ENCODE data around the gene GABBR2.

The GABBR2 gene

DNA sequence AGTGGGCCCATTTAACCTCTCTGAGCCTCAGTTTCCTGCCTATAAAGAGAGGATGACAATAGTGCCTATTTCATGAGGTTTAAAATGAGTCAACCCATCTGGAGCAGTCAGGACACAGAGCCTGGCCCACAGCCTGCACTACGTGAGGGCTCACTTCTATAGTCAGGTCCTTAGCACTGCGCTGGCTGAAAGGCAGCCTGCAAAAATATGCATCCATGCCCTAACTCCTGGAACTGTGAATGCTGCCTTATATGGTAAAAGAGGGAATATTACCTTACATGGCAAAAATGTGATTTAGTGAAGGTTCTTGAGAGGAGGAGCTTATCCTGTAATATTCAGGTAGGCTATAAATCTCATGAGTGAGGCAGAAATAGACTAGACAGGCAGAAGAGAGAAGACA is 98.5 kb downstream of the GABBR2 start:
- H4K20me1 ChIP-seq (ENCODE audit: insufficient read depth, low read length), result no peaks in the 10 kb centered on the region

DNA sequence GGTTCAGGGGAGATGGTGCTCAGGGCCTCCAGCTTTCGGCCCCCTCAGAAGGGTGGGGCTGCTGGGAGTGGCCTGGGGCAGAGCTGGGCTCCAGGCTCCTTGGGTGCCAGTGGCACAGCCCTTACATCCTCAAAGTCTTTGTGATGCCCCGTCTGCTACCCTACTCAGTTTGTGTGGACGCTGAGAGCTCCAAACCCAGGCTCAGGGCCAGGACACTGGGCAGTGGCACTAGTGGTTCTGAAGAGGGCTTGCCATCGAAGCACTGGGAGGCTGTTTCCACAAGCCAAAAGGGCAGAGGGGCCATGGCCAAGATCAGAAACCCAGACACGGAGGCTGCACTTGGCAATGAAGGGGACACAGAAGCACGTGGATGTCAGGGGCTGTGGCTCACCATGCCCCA is 99.1 kb downstream of the GABBR2 start:
- no peaks in the 10 kb centered on the region for H3K9me3 ChIP-seq (ENCODE audit: insufficient read depth, low read length)
- no peaks in the 10 kb centered on the region for H3K36me3 ChIP-seq (replicated peaks; ENCODE audit: low read depth, low read length)
- no peaks in the 10 kb centered on the region for H4K20me1 ChIP-seq (ENCODE audit: insufficient read depth, low read length)
- TF ChIP-seq, protein P1, sequence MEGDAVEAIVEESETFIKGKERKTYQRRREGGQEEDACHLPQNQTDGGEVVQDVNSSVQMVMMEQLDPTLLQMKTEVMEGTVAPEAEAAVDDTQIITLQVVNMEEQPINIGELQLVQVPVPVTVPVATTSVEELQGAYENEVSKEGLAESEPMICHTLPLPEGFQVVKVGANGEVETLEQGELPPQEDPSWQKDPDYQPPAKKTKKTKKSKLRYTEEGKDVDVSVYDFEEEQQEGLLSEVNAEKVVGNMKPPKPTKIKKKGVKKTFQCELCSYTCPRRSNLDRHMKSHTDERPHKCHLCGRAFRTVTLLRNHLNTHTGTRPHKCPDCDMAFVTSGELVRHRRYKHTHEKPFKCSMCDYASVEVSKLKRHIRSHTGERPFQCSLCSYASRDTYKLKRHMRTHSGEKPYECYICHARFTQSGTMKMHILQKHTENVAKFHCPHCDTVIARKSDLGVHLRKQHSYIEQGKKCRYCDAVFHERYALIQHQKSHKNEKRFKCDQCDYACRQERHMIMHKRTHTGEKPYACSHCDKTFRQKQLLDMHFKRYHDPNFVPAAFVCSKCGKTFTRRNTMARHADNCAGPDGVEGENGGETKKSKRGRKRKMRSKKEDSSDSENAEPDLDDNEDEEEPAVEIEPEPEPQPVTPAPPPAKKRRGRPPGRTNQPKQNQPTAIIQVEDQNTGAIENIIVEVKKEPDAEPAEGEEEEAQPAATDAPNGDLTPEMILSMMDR (IDR thresholded peaks at IDR 0.05; ENCODE audit: low read depth, low read length), result no peak
- no peak for TF ChIP-seq EZH2phosphoT487 (IDR thresholded peaks at IDR 0.05; ENCODE audit: low read depth)
- peaks cover 18% of the 10 kb centered on the region for H3K27me3 ChIP-seq (ENCODE audit: low read depth, low read length)
- H3K4me3 ChIP-seq (ENCODE audit: low read length), result no peak overlapping the region
- no peak overlapping the region for H2AFZ ChIP-seq (ENCODE audit: low read depth, low read length)
- H3K9ac ChIP-seq (ENCODE audit: low read length), result no peak overlapping the region
- no peak overlapping the region for H3K4me2 ChIP-seq (ENCODE audit: low read length)
- no peak overlapping the region for H3K27ac ChIP-seq (ENCODE audit: low read length)
- no peaks in the 10 kb centered on the region for H3K79me2 ChIP-seq (ENCODE audit: low read length)
- no peaks in the 10 kb centered on the region for H3K4me1 ChIP-seq (ENCODE audit: low read length)

More for the DNA sequence above, 98.5 kb downstream of the GABBR2 start:
- Histone ChIP-seq H3K9me3 (ENCODE audit: insufficient read depth, low read length) (no peaks in the 10 kb centered on the region), H3K4me1 (ENCODE audit: low read length) (no peaks in the 10 kb centered on the region), H3K27me3 (ENCODE audit: low read depth, low read length) (peaks cover 18% of the 10 kb centered on the region), H3K36me3 (replicated peaks; ENCODE audit: low read depth, low read length) (no peaks in the 10 kb centered on the region), H3K4me2 (ENCODE audit: low read length) (no peak overlapping the region), H3K4me3 (ENCODE audit: low read length) (no peak overlapping the region), H3K27ac (ENCODE audit: low read length) (no peak overlapping the region), H3K79me2 (ENCODE audit: low read length) (no peaks in the 10 kb centered on the region), H3K9ac (ENCODE audit: low read length) (no peak overlapping the region), H2AFZ (ENCODE audit: low read depth, low read length) (no peak overlapping the region)
- TF ChIP-seq, protein P1 (IDR thresholded peaks at IDR 0.05; ENCODE audit: low read depth, low read length), result no peak
- TF ChIP-seq EZH2phosphoT487 (IDR thresholded peaks at IDR 0.05; ENCODE audit: low read depth), result no peak

DNA sequence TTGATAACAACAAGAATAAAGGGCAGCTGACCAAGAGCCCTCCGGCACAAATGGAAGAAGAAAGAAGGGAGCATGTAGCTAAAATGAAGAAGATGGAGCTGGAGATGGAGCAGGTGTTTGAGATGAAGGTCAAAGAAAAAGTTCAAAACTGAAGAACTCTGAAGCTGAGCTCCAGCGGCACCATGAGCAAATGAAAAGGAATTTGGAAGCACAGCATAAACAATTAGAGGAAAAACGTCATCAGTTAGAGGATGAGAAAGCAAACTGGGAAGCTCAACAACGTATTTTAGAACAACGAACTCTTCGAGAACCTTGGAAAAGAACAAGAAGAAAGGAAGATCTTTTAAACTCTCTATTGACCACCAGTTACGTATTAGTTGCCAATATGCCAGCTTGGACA is 100.9 kb downstream of the GABBR2 start:
- Histone ChIP-seq H3K27ac (ENCODE audit: low read length) (no peak overlapping the region), H3K4me3 (ENCODE audit: low read length) (no peak overlapping the region), H2AFZ (ENCODE audit: low read depth, low read length) (no peak overlapping the region), H3K79me2 (ENCODE audit: low read length) (no peaks in the 10 kb centered on the region), H3K4me1 (ENCODE audit: low read length) (no peaks in the 10 kb centered on the region), H3K4me2 (ENCODE audit: low read length) (no peak overlapping the region), H4K20me1 (ENCODE audit: insufficient read depth, low read length) (no peaks in the 10 kb centered on the region), H3K27me3 (ENCODE audit: low read depth, low read length) (peaks cover 17% of the 10 kb centered on the region), H3K9me3 (ENCODE audit: insufficient read depth, low read length) (no peaks in the 10 kb centered on the region), H3K36me3 (replicated peaks; ENCODE audit: low read depth, low read length) (no peaks in the 10 kb centered on the region), H3K9ac (ENCODE audit: low read length) (no peak overlapping the region)
- TF ChIP-seq, protein P1 (IDR thresholded peaks at IDR 0.05; ENCODE audit: low read depth, low read length), result no peak
- TF ChIP-seq EZH2phosphoT487 (IDR thresholded peaks at IDR 0.05; ENCODE audit: low read depth), result no peak

DNA sequence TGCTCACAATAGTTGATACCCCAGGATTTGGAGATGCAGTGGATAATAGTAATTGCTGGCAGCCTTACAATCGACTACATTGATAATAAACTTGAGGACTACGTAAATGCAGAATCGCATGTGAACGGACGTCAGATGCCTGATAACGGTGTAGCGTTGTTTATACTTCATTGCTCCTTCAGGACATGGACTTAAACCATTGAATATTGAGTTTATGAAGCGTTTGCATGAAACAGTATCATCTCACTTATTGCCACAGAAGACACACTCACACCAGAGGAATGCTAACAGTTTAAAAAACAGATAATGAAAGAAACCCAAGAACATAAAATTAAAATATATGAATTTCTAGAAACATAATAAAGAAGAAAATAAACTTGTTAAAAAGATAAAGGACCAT is 101.6 kb downstream of the GABBR2 start:
- Histone ChIP-seq H3K79me2 (ENCODE audit: low read length) (no peaks in the 10 kb centered on the region), H3K9me3 (ENCODE audit: insufficient read depth, low read length) (no peaks in the 10 kb centered on the region), H3K4me1 (ENCODE audit: low read length) (no peaks in the 10 kb centered on the region), H3K27me3 (ENCODE audit: low read depth, low read length) (peaks cover 11% of the 10 kb centered on the region), H4K20me1 (ENCODE audit: insufficient read depth, low read length) (no peaks in the 10 kb centered on the region), H3K9ac (ENCODE audit: low read length) (no peak overlapping the region), H3K36me3 (replicated peaks; ENCODE audit: low read depth, low read length) (no peaks in the 10 kb centered on the region), H3K27ac (ENCODE audit: low read length) (no peak overlapping the region), H3K4me3 (ENCODE audit: low read length) (no peak overlapping the region), H2AFZ (ENCODE audit: low read depth, low read length) (no peak overlapping the region), H3K4me2 (ENCODE audit: low read length) (no peak overlapping the region)
- TF ChIP-seq, protein P1 (IDR thresholded peaks at IDR 0.05; ENCODE audit: low read depth, low read length), result no peak
- no peak for TF ChIP-seq EZH2phosphoT487 (IDR thresholded peaks at IDR 0.05; ENCODE audit: low read depth)

Measured in OCI-LY3 (cell line).